Skeletal muscle satellite cell (primary cell): ENCODE measurements around the gene NLRP14.

ENCODE experiments used
- H3K27me3 ChIP-seq: 2 replicates; pipeline ENCODE4 v1.7.0; 2013; ENCODE audit warnings: low read length; ENCODE audit not compliant: control insufficient read depth, insufficient read depth
- H3K36me3 ChIP-seq: 2 replicates; pipeline ENCODE4 v1.7.0; 2013; ENCODE audit warnings: mild to moderate bottlenecking, control low read depth, low read length; ENCODE audit not compliant: insufficient read depth
- H3K4me1 ChIP-seq: 2 replicates; pipeline ENCODE4 v1.7.0; 2013; ENCODE audit warnings: low read length; ENCODE audit not compliant: control insufficient read depth, insufficient read depth
- H3K4me2 ChIP-seq: 2 replicates; pipeline ENCODE4 v1.7.0; 2013; ENCODE audit warnings: mild to moderate bottlenecking, low read length
- H3K4me3 ChIP-seq: 2 replicates; pipeline ENCODE4 v1.7.0; 2013; ENCODE audit warnings: low read length
- H3K9ac ChIP-seq: 2 replicates; pipeline ENCODE4 v1.7.0; 2013; ENCODE audit warnings: mild to moderate bottlenecking, low read depth, low read length, moderate library complexity
- H3K9me3 ChIP-seq: replicated peaks from 2 replicates; pipeline ENCODE4 v1.7.0; 2013; ENCODE audit warnings: mild to moderate bottlenecking, control low read depth, low read length

NLRP14 gene

GRCh38 chr11:7057641-7058040 is 37.4 kb downstream of the NLRP14 start:
- H3K9me3 ChIP-seq, result no peaks in the 10 kb centered on the region
- H3K4me1 ChIP-seq, result no peaks in the 10 kb centered on the region
- H3K4me3 ChIP-seq, result no peak overlapping the region
- no peak overlapping the region for H3K9ac ChIP-seq
- H3K4me2 ChIP-seq, result no peak overlapping the region
- no peaks in the 10 kb centered on the region for H3K36me3 ChIP-seq
- H3K27me3 ChIP-seq, result no peaks in the 10 kb centered on the region

GRCh38 chr11:7060868-7061267 is 40.6 kb downstream of the NLRP14 start:
- H3K4me1 ChIP-seq, result no peaks in the 10 kb centered on the region
- H3K4me3 ChIP-seq, result no peak overlapping the region
- H3K9me3 ChIP-seq, result no peaks in the 10 kb centered on the region
- H3K4me2 ChIP-seq, result no peak overlapping the region
- no peak overlapping the region for H3K9ac ChIP-seq
- H3K27me3 ChIP-seq, result no peaks in the 10 kb centered on the region
- H3K36me3 ChIP-seq, result no peaks in the 10 kb centered on the region

- Histone ChIP-seq H3K36me3 (no peaks in the 10 kb centered on the region), H3K4me3 (no peak overlapping the region), H3K9me3 (no peaks in the 10 kb centered on the region), H3K4me1 (no peaks in the 10 kb centered on the region), H3K4me2 (no peak overlapping the region), H3K27me3 (no peaks in the 10 kb centered on the region), H3K9ac (no peak overlapping the region)
Measured at GRCh38 chr11:7062534-7062933, 42.3 kb downstream of the NLRP14 start.

GRCh38 chr11:7072401-7073028 is 52.2 kb downstream of the NLRP14 start:
- Histone ChIP-seq H3K9me3 (no peaks in the 10 kb centered on the region), H3K9ac (no peak overlapping the region), H3K4me1 (no peaks in the 10 kb centered on the region), H3K4me2 (no peak overlapping the region), H3K4me3 (no peak overlapping the region), H3K36me3 (no peaks in the 10 kb centered on the region), H3K27me3 (no peaks in the 10 kb centered on the region)

GRCh38 chr11:7077101-7077500 is 56.8 kb downstream of the NLRP14 start:
- no peak overlapping the region for H3K9ac ChIP-seq
- no peak overlapping the region for H3K4me2 ChIP-seq
- no peaks in the 10 kb centered on the region for H3K4me1 ChIP-seq
- H3K9me3 ChIP-seq, result no peaks in the 10 kb centered on the region
- no peaks in the 10 kb centered on the region for H3K36me3 ChIP-seq
- H3K27me3 ChIP-seq, result no peaks in the 10 kb centered on the region
- H3K4me3 ChIP-seq, result no peak overlapping the region

GRCh38 chr11:7079545-7080135 is 59.4 kb downstream of the NLRP14 start:
- no peaks in the 10 kb centered on the region for H3K4me1 ChIP-seq
- H3K36me3 ChIP-seq, result no peaks in the 10 kb centered on the region
- no peaks in the 10 kb centered on the region for H3K9me3 ChIP-seq
- H3K27me3 ChIP-seq, result peaks cover 3% of the 10 kb centered on the region
- H3K9ac ChIP-seq, result no peak overlapping the region
- H3K4me3 ChIP-seq, result no peak overlapping the region
- H3K4me2 ChIP-seq, result no peak overlapping the region

- H3K9ac ChIP-seq, result no peak overlapping the region
- H3K36me3 ChIP-seq, result no peaks in the 10 kb centered on the region
- H3K4me3 ChIP-seq, result no peak overlapping the region
- peaks cover 3% of the 10 kb centered on the region for H3K27me3 ChIP-seq
- H3K4me1 ChIP-seq, result no peaks in the 10 kb centered on the region
- no peak overlapping the region for H3K4me2 ChIP-seq
- H3K9me3 ChIP-seq, result no peaks in the 10 kb centered on the region
Measured at GRCh38 chr11:7080900-7081299, 60.6 kb downstream of the NLRP14 start.

GRCh38 chr11:7081441-7081840 is 61.2 kb downstream of the NLRP14 start:
- no peaks in the 10 kb centered on the region for H3K4me1 ChIP-seq
- H3K4me3 ChIP-seq, result no peak overlapping the region
- no peak overlapping the region for H3K9ac ChIP-seq
- no peak overlapping the region for H3K4me2 ChIP-seq
- H3K9me3 ChIP-seq, result no peaks in the 10 kb centered on the region
- peaks cover 3% of the 10 kb centered on the region for H3K27me3 ChIP-seq
- no peaks in the 10 kb centered on the region for H3K36me3 ChIP-seq

GRCh38 chr11:7088921-7089320 is 68.6 kb downstream of the NLRP14 start, which contains the start of gene RBMXL2:
Gene RBMXL2, plus strand, starts transcription at chr11:7088998. Its CDS starts 123 bp downstream, at chr11:7089121.
- H3K4me1 ChIP-seq, result no peaks in the 10 kb centered on the region
- no peak within 1 kb of the TSS for H3K4me2 ChIP-seq
- no peaks in the 10 kb centered on the region for H3K36me3 ChIP-seq
- H3K27me3 ChIP-seq, result peaks cover 19% of the 10 kb centered on the region
- H3K9me3 ChIP-seq, result no peaks in the 10 kb centered on the region
- H3K4me3 ChIP-seq, result no peak within 1 kb of the TSS
- no peak within 1 kb of the TSS for H3K9ac ChIP-seq

- Histone ChIP-seq H3K4me1 (no peaks in the 10 kb centered on the region), H3K36me3 (no peaks in the 10 kb centered on the region), H3K4me2 (no peak overlapping the region), H3K4me3 (no peak overlapping the region), H3K9me3 (no peaks in the 10 kb centered on the region), H3K9ac (no peak overlapping the region), H3K27me3 (peaks cover 19% of the 10 kb centered on the region)
Measured at GRCh38 chr11:7089328-7090251, 69.3 kb downstream of the NLRP14 start.

GRCh38 chr11:7098235-7098832 is 78.1 kb downstream of the NLRP14 start:
- no peak overlapping the region for H3K4me2 ChIP-seq
- no peaks in the 10 kb centered on the region for H3K9me3 ChIP-seq
- no peak overlapping the region for H3K4me3 ChIP-seq
- H3K4me1 ChIP-seq, result no peaks in the 10 kb centered on the region
- H3K36me3 ChIP-seq, result no peaks in the 10 kb centered on the region
- H3K27me3 ChIP-seq, result peaks cover 52% of the 10 kb centered on the region
- no peak overlapping the region for H3K9ac ChIP-seq
